LoVo (cell line): ENCODE results near the gene THAP3.
"Not testable (repeated sequence)": the region's sequence is repeated elsewhere in the genome, so short reads cannot be mapped to it uniquely, and the experiment has no call there.

Source experiments
- DNase-seq: peaks from one replicate; pipeline ENCODE4 v3.0.0-alpha.2; 2016; ENCODE audit warnings: low spot score

Gene THAP3

DNA sequence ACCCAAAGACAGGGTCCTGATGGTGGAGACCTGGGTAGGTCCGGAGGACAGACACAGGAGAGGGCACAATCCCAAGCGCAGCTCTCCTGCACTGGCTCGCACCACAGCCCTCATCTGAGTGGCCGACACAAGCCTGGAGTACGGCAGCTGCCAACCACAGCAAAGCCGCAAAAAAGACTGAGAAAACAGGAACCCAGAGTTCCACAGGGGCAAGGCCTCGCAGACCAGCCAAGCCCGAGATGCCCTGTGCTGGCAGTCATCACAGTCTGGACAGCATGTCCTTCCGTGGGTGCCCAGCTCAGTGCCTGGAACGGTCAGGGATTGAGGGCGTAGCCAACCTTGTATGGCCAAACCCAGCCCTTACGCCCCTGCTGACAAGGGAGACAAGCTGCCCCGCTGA is 33.4 kb upstream of the THAP3 start:
- no peak for DNase-seq

DNA sequence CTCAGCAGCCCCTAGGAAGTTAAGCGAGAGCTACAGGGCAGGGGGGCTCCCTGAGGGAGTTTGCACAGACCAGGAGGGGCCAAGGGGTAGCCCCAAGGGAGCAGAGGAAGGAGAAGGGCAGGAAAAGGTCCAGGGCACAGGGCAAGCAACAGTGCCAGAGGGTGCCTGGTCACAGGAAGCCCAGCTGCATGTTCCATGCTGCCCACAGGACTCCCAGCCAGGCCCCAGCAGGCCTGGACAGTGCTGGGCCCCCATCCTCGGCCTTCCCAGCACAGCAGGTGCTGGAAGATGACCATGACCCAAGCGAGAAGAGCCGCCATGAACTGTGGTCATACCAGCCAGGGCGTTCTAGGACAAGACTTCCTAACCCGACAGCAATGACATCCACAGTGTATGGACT is 33.0 kb upstream of the THAP3 start:
- no peak for DNase-seq

GRCh38 chr1:6592441-6592840 is 32.2 kb upstream of the THAP3 start:
- no peak for DNase-seq

DNA sequence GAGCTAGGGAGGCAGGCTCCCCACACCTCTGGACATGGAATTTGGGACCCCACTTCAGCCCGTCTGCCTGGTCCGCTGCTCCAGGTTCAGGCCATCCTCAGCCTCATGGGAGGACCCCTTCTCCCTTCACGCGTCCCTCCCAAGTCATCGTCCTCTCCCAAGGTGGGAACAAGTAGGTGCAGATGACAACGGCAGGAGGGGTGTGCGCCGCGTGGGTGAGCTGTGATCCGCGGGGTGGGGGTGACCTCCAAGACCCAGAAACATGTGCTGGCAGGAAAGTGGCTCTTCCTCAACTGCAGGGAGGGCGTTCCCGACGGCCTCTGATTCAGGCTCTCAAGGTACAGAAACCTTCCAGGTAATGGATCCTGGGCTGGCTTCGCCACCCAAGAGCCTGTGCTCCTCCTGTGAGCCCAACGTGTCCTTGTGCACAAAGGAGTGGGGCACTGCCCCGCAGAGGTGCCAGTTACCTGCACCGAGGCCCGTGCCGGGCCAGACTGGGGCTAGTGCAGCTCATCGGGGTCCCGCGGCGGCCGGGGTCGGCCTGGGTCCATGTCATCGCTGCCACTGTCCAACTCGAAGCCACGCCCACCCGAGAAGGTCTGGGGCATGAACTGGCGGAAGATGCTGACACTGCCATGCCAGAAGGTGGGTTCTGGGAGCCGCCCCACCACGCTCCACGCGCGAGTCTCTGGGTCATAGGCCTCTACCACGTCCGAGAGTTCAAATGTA is 31.6 kb upstream of the THAP3 start:
- DNase-seq: no peak

DNA sequence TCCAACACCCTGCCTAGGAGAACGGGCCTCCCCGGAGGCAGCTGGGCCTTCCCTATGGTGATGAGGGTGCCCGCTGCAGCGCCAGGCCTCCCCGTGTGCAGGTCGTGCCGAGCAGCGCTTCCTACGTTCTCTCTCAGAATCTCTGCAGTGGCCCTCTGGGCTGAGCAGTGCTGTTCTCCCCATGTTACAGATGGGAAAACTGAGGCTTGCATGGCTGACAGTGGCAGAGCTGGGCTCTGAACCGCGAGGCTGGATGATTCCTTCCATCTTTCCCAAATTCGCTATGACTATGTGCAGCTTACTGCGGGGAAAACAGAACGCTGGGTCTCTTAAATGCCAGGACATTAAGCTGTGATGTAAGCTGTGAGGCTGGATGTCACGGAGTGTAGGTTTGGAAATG is 30.9 kb upstream of the THAP3 start:
- DNase-seq: no peak

GRCh38 chr1:6594977-6595740 is 29.5 kb upstream of the THAP3 start:
- no peak for DNase-seq

DNA sequence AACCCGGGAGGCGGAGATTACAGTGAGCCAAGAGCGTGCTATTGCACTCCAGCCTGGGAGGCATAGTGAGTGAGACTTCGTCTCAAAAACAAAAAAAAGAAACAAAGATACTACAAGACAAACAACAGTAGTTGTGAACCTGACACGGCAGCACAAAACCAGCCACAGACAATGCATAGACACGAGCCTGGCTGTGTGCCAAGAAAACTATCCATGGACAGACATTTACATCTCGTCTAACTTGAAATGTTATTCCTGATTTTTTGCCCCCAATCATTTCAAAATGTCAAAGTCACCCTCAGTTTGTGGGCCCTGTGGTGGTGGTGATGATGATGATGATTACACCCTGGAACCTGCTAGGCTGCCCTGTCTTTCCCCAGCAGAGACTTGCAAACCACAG is 28.3 kb upstream of the THAP3 start:
- DNase-seq: no peak

DNA sequence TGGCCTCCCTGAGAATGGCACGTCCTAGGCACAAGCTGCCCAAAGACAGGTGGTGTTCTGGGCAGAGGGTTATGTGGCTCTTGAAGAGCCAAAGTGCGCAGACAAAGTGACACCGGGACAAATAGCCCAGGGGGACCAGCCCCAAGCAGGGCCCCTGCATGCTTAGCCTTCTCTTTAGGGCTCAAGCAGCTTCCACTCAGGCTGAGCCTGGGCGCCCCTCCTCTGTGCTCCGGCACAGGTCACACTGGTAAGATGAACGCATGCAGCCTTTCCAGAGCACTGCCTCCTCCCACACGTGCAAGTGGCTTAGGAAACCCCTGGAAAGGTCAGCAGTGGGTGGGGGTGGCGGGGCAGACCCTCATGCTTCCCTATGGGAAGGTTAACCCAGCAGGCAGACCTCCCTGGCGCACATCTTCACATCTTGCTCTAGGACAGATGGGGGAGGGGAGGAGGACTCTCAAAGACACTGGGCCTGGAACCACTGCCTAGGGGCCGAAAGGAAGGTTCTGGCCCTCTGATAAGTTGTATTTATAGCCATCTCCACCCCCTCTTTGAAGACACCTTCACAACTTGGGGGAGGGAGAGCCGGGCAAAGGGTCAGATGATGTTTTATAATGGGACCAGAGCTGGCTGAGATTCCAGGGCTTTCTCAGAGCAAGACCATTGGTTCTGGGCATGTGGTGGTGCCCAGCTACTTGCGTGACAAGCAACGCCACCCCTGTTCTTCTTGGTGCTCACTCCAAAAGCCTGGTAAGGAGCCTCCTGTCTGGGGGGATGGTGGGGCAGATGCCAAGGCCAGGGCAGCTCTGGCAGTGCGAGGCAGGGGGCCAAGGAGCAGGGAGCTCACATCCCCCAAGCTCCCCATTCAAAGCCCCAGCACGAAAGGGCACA is 27.5 kb upstream of the THAP3 start:
- no peak for DNase-seq

DNA sequence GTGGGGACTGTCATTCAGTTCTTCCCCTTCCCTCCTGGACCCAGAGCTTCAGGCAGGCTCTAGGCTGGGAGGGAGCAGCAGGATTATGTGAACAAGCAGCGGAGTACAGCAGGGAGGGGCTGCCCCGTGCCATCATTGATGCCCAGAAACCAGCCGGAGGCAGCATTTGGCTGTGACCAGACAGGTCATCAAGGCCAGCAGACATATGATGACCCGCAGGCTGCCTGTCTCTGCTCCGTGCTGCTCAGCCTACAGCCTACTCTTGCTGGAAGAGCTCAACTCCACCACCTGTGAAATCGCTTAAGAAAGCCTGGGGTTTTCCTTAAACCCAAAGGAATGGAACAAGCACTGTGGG is 26.9 kb upstream of the THAP3 start:
- no peak for DNase-seq

DNA sequence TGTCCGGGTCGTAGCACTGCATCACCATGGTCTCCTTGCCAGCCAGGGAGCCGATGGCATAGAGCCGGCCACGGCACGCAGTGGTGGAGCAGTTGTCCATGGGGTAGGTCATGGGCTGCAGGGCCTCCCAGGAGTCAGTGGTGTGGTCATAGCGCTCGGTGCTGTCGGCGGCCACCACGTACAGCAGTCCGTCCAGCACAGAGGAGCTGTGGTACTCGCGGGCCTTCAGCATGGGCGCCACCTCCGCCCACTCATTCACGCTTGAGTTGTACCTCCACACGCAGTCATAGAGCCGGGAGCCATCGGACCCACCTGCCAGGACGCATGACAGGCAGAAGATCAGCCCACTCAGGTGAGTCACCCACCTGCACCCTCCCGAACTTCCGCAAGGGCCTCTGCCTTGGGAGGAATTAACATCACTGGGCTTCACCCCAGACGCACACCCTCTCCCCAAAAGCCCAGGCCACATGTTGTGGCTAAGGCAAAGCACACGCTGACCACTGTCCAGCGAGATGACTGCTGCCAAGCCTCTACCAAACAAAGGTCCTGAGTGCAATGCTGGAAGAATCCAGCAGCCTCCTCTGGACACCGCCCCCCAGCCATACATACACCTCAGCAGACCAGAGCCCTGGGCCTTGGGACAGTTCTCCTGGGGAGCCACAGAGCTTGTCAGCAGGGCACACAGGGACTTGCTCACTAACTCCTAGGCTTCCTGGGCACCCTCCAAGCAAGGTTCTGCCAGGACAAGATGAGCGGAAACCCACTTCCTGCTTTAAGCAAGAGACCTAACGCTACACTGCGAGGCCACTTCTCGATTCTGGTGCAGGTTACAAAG is 25.3 kb upstream of the THAP3 start:
- DNase-seq: no peak

DNA sequence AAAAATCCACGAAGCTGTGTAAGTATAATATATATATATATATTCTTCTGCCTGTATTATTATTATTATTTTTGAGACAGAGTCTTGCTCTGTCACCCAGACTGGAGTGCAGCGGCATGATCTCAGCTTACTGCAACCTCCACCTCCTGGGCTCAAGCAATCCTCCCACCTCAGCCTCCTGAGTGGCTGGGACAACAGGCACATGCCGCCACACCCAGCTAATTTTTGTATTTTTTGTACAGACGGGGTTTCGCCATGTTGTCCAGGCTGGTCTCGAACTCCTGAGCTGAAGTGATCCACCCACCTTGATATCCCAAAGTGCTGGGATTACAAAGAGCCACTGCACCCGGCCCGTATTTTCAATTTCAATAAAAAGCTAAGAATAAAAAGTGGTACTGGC is 24.7 kb upstream of the THAP3 start:
- not testable (repeated sequence) for DNase-seq

- DNase-seq: no peak
Observed at GRCh38 chr1:6600410-6601048, 24.1 kb upstream of the THAP3 start.

DNA sequence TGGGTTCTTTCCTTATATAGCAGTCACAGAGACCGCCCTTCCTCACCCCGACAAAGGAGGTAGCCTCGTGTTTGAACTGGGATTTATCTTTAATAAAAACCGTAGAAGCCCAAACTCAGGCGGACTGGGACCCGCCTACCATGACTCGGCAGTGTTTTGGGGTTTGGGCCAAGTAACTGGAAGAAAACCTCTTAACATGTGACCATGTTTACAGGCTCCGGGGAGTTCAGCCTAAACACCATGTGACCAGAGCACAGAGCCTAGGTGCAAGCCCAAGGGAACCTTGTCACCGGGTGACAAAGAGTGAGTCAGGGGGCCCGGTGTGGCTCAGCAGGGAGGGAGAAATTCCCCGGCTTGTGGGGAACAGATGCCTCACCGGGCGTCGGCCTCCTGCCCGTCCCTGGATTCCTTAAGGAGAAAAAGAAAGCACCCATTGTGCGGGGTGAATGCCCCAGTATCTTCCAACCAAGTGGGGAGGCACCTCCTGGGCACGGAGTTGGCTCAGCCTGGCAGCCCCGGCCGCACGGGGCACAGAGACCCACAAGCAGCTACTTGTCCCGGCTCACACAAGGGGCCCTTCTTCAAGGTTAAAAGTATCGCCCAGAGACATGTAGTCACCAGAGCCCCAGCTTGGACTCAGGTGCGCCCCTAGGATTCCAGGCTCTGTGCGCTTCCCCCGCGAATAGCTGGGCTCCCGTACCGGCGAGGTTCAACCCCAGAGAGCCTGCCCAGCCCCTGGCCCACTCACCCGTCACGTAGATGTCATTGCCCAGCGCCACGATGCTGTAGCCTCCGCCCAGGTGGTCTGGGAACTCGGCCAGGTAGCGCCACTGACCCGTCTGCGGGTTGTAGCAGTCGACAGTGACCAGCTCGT is 23.4 kb upstream of the THAP3 start:
- peak; percentile 91 for DNase-seq

GRCh38 chr1:6601923-6602668 is 22.6 kb upstream of the THAP3 start:
- peak; percentile 29 for DNase-seq

DNA sequence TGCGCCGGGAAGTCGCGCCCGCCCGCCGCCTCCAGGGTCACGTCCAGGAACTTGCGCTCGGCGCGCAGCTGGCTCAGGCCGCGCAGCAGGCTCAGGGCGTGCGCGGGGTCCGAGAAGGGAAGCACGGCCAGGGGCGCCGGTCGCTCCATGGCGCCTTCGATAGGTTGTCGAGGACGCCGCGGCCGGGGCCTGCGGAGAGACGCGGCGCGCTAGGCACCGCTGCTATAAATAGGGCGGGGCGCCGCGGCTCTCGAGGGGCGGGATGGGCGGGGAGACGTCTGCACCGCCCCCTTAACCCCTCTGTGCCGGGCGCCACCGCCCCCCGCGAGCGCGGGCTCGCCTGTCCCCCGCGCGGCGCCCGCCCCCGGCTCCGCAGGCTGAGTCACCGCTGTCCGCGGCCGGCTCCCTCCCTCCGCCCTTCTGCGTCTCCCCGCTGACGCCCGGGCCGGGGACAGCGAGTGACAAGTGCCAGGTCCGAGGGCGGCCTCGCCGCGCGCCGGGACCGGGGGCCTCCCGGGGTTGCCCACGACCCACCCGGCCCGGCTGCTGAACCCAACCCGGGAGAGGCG is 21.9 kb upstream of the THAP3 start, which contains the start of gene KLHL21:
Gene KLHL21 (minus strand): TSS at position 201 of the 569 bp plus-strand sequence. CDS start 52 bp downstream, at position 149.
- DNase-seq: peak; percentile 96

DNA sequence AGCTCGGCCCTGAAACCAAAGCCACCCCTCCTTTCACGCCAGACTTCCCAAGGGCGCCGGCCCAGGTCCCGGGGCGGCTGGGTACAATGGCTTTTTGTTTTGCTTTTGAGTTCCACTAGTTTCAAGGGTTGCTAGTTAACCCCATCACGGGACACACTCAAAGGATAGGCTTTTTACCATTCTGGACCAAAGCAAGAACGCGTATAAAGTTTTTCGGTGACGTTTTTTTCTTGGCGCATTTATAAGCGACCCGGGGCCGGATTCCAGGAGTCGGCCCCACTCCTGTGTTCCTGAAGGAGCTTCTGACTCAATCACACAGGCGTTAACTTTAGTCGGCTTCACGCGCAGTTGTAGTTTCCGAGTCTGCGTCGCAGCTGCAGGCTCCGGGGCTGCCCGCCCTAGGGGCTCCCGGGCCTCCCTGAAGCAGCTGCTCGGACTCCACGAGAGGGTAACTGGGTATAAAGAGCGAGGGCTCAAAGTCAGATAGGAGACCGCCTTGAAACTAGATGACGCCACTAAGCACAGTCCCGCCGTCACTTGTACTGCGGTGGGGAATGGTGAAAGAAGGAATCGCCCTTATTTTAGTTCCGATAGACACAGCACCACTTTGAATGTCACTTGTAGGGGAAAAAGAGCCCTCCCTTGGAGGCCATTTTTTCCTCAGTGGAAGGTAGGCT is 21.3 kb upstream of the THAP3 start:
- peak; percentile 53 for DNase-seq

DNA sequence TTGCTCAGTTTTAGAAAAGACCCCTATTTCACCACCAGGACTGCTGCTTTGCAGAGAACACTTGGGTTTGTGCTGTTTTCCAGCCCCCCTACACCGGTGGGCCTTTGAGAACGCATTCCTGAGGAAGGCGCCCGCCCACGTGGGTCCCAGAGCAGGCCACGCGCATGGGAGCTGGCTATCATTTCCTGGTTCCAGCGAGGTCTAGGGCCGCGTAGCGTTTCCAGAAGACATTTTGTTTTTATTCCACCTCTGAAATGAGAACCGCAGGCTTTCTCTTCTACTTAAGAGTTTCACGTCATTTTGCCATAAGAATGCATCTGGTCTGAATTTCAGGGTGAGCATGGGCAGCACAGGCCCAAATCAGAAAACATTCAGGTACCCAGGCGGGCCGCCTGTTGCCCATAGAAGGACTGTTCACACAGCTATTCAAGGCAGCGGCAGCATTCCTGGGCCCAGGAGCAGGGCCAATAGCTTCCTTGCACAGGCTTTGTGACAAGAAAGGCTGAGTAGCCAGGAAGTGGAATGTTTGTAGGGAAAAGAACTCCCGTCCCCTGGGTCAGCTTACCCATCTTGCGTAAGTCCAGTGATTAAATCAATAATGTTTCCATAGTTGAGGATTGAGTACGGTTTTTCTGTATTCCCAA is 20.6 kb upstream of the THAP3 start:
- DNase-seq: peak; percentile 47
